Tibial artery (tissue), 4 donors: ENCODE results near the gene NEK7.

Source experiments
- DNase-seq, 2 donors: peaks; one replicate each; pipeline ENCODE4 v3.0.0-alpha.2; 2019
- H3K27ac ChIP-seq, 2 donors: fragments of 200-600 bp; sonication (generic) in 1 of 2; 1 replicate in 1 of 2; 2 replicates in 1 of 2; pipeline ENCODE4 v1.5.1; 2018 to 2019; ENCODE audit warnings: mild to moderate bottlenecking in 1 of 2
- H3K27me3 ChIP-seq, 2 donors: fragments of 200-600 bp; sonication (generic) in 1 of 2; one replicate each; pipeline versions ENCODE4 v1.5.1 to v1.6.0; 2016 to 2019
- H3K36me3 ChIP-seq, 3 donors: fragments of 200-600 bp; sonication (generic) in 2 of 3; one replicate each; pipeline ENCODE4 v1.5.1; 2016 to 2019; ENCODE audit warnings: mild to moderate bottlenecking in 2 of 3
- H3K4me1 ChIP-seq, 4 donors: fragments of 200-600 bp; sonication (generic) in 2 of 4; 1 replicate in 3 of 4; 2 replicates in 1 of 4; pipeline ENCODE4 v1.5.1; 2016 to 2019
- H3K4me3 ChIP-seq, 2 donors: fragments of 200-600 bp; sonication (generic) in 1 of 2; 1 replicate in 1 of 2; 2 replicates in 1 of 2; pipeline ENCODE4 v1.5.1; 2018 to 2019; ENCODE audit warnings: mild to moderate bottlenecking in 2 of 2
- H3K9me3 ChIP-seq, 3 donors: fragments of 200-600 bp; sonication (generic) in 1 of 3; one replicate each; pipeline ENCODE4 v1.5.1; 2016 to 2019
- CTCF ChIP-seq, 2 experiments: fragments of 200-600 bp in 1 of 2; fragments of 450-650 bp in 1 of 2; IDR thresholded peaks; one replicate each; pipeline ENCODE4 v1.5.1; 2017 to 2019; ENCODE audit warnings: antibody characterized with exemption in 2 of 2, mild to moderate bottlenecking in 1 of 2, moderate library complexity in 1 of 2
- intact Hi-C: fragments of 100-400 bp; cut with DNase I; formaldehyde crosslinking; loops from one replicate; pipeline ENCODE4 v1.15.0; 2023; ENCODE audit warnings: low total_unique reads

The NEK7 gene

GRCh38 chr1:198156745-198157240 is at the start of gene NEK7:
Gene NEK7 (plus strand): TSS chr1:198156998. CDS start chr1:198232581, 75,583 bp downstream.
- peaks cover 0 to 75% (median 47%) of the 10 kb centered on the region in 4 donors for H3K4me1 ChIP-seq
- TF ChIP-seq CTCF (IDR thresholded peaks at IDR 0.05) = no peak
- H3K36me3 ChIP-seq = no peaks in the 10 kb centered on the region
- H3K27ac ChIP-seq = peak within 1 kb of the TSS; percentile 96 to 100
- H3K9me3 ChIP-seq = no peaks in the 10 kb centered on the region
- H3K27me3 ChIP-seq = no peaks in the 10 kb centered on the region
- intact Hi-C loops = no loop called here
- DNase-seq = peak; percentile 86 to 93
- peak within 1 kb of the TSS; percentile 74 to 87 for H3K4me3 ChIP-seq

- DNase-seq = no peak
- Histone ChIP-seq H3K4me1 (peaks cover 0 to 9% (median 0%) of the 10 kb centered on the region in 4 donors), H3K4me3 (no peak overlapping the region), H3K9me3 (no peaks in the 10 kb centered on the region), H3K27me3 (no peaks in the 10 kb centered on the region), H3K36me3 (no peaks in the 10 kb centered on the region), H3K27ac (no peak overlapping the region)
- intact Hi-C loops = no loop called here
- no peak for TF ChIP-seq CTCF (IDR thresholded peaks at IDR 0.05)
Measured at GRCh38 chr1:198107091-198107501, 49.7 kb upstream of the NEK7 start.

- no peak overlapping the region for H3K27ac ChIP-seq
- H3K9me3 ChIP-seq = no peaks in the 10 kb centered on the region
- no peaks in the 10 kb centered on the region for H3K36me3 ChIP-seq
- H3K4me1 ChIP-seq = peaks cover 0 to 11% (median 2%) of the 10 kb centered on the region in 4 donors
- no peak for TF ChIP-seq CTCF (IDR thresholded peaks at IDR 0.05)
- DNase-seq = no peak
- intact Hi-C loops = no loop called here
- no peak overlapping the region for H3K4me3 ChIP-seq
- H3K27me3 ChIP-seq = no peaks in the 10 kb centered on the region
Measured at GRCh38 chr1:198108636-198109370, 48.0 kb upstream of the NEK7 start.

GRCh38 chr1:198109371-198109715 is 47.5 kb upstream of the NEK7 start:
- no peak overlapping the region for H3K4me3 ChIP-seq
- no peak for TF ChIP-seq CTCF (IDR thresholded peaks at IDR 0.05)
- H3K27me3 ChIP-seq = no peaks in the 10 kb centered on the region
- no peak for DNase-seq
- no peak overlapping the region for H3K27ac ChIP-seq
- H3K36me3 ChIP-seq = no peaks in the 10 kb centered on the region
- intact Hi-C loops = no loop called here
- H3K4me1 ChIP-seq = peaks cover 0 to 16% (median 2%) of the 10 kb centered on the region in 4 donors
- no peaks in the 10 kb centered on the region for H3K9me3 ChIP-seq

GRCh38 chr1:198113342-198113750 is 43.5 kb upstream of the NEK7 start:
- no peak for TF ChIP-seq CTCF (IDR thresholded peaks at IDR 0.05)
- peak overlapping the region; percentile 28 to 31 for H3K27ac ChIP-seq
- no peaks in the 10 kb centered on the region for H3K9me3 ChIP-seq
- intact Hi-C loops = no loop called here
- no peak for DNase-seq
- peaks cover 0 to 41% (median 7%) of the 10 kb centered on the region in 4 donors for H3K4me1 ChIP-seq
- H3K4me3 ChIP-seq = no peak overlapping the region
- H3K27me3 ChIP-seq = no peaks in the 10 kb centered on the region
- H3K36me3 ChIP-seq = no peaks in the 10 kb centered on the region
